Head of caudate nucleus (tissue), 42 donors: ENCODE measurements around the gene ESF1.
"Not testable (repeated sequence)": the region's sequence is repeated elsewhere in the genome, so short reads cannot be mapped to it uniquely, and the experiment has no call there.

Source experiments
- DNase-seq, 42 donors: peaks; one replicate each; pipeline versions ENCODE4 v3.0.0 to v3.0.0-alpha.2; 2020 to 2021; ENCODE audit warnings: mixed read lengths in 7 of 42
- intact Hi-C: fragments of 100-400 bp; cut with DNase I; formaldehyde crosslinking; loops from one replicate; pipeline ENCODE4 v1.15.0; 2022

Gene ESF1

DNA sequence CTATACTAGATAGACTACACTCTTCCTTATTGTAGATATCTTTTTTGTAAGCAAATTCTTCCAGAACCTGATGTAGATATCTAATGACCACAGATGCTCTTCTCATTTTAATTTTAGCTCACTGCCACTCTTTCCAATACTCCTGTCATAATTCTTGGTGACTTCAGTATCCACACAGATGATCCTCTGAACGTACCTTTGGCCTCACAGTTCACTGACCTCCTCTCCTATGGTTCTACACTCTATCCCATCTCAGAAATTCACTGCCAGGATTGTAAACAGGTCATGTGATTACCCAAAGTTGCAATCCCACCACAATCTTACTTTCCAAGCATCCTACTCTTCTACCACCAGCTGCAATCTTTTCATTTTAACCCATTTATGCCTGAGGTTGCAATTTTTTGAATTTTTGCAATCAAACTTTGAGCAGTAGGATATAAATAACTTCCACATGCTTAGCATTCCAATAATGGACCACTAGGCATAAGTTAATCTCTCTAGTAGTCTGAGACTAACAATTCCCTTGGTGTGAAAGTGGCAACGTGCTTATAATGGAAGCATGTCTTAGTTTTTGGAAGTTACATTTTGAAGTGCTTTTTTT lies 31.2 kb downstream of the ESF1 start:
- intact Hi-C loops, result no loop called here
- DNase-seq, result no peak

- intact Hi-C loops, result no loop called here
Observed at GRCh38 chr20:13749811-13750210, 34.9 kb downstream of the ESF1 start.

GRCh38 chr20:13745784-13746183 lies 38.9 kb downstream of the ESF1 start:
- DNase-seq, result no peak
- intact Hi-C loops, result no loop called here

More at GRCh38 chr20:13749811-13750210, 34.9 kb downstream of the ESF1 start:
- no peak for DNase-seq

DNA sequence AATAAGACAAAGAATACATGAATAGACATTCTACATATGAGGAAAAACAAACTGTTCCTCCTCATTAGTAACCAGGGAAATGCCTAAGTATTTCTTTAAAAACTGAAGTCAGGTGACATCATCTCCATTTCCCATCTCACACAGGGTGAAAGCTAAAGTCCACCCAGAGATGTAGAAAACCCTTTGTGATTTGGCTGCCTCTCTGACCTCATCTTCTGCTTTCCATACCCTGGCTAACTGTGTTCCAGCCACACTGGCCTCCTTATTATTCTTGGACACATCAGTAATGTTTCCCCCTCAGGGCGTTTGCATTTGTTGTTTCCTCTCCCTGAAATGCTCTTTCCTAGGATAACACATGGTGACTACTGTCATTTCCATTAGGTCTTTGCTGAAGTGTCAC lies 40.4 kb downstream of the ESF1 start:
- DNase-seq, result no peak
- intact Hi-C loops, result no loop called here

DNA sequence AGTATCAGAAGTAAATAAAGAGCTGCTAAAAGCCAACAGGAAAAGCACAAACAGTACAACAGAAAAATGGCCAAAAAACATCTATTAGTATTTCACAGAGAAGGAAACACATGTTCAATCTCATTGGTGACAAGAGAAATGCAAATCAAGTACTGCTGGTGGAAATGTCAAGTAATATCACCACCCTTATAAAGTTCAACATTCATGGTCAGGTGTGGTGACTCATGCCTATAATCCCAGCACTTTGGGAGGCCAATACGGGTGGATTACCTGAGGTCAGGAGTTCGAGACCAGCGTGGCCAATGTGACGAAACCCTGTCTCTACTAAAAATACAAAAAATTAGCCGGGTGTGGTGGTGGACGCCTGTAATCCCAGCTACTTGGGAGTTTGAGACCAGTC lies 42.8 kb downstream of the ESF1 start:
- intact Hi-C loops, result no loop called here
- no peak for DNase-seq

- DNase-seq, result no peak
- intact Hi-C loops, result no loop called here
Observed at GRCh38 chr20:13739731-13740649, 44.7 kb downstream of the ESF1 start.

DNA sequence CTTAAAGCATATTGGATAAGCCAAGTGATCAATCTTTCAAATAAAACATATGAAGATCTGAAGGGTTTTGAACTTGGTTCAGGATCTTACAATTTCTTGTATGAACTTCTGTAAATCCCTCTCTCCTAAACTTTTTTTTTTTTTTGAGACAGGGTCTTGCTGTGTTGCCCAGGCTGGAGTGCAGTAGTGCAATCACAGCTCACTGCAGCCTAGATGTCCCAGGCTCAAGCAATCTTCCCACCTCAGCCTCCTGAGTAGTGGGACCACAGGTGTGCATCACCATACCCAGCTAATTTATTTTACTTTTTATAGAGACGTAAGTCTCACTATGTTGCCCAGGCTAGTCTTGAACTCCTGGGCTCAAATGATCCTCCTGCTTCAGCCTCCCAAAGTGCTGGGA lies 46.5 kb downstream of the ESF1 start:
- intact Hi-C loops, DNase-seq: not testable (repeated sequence)

DNA sequence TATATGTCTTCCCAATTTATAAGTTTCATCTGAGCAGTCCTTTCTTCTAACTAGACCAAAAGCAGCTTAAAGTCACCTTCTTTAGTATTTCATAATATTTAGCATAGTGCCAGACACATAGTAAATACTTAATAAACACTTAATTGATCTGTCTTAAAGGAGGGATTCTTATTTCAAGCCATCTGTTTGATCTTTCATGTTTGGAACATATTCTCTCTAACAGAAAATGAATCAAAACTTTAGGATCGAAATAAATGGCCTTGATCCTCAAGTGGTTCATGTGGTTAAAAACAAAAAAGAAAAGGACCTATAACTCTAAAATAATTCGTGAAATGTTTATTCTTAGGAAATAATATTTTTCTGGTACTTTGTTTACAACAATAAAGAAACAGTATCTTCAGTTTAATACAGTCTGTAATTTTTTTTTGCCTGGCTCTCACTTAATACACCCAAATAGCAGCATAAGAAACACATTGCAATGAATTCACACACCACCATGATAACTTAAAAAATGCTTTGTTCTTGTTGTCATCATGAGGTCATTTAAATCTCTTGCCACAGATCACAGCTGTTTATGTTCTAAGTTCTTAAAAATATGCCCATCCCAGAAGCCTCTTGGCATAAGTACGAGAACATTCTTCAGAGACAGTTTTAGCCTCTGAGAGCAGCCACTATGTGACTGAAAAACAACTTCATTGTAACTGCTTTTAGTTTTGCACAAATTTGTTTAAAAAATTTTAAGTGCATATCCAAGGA lies 48.1 kb downstream of the ESF1 start:
- intact Hi-C loops, result no loop called here
- DNase-seq, result no peak

- no peak for DNase-seq
- intact Hi-C loops, result no loop called here
Observed at GRCh38 chr20:13735826-13736225, 48.9 kb downstream of the ESF1 start.

GRCh38 chr20:13723011-13723410 lies 61.7 kb downstream of the ESF1 start:
- no peak for DNase-seq
- intact Hi-C loops, result no loop called here

GRCh38 chr20:13718171-13718570 lies 66.5 kb downstream of the ESF1 start:
- DNase-seq, result no peak
- intact Hi-C loops, result no loop called here

DNA sequence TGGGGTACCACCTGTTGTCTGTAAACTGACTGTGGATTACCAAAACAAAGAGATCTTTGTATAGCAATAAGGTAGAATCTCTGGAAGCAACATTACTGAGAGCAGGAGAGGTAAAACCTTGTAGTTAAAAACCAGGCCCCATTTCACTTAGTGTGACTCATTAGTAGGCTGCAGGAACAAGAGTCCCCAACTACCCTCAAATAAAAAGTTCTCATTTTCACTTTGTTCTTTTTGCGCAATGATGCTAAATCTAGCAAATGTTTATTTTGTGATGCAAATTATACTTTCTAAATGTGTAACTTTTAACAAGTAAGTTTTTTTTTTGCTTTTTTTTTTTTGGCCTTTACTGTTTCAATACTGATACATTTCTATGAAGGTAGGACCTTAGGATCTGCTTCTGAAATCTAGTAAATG lies 67.1 kb downstream of the ESF1 start:
- intact Hi-C loops, result no loop called here
- DNase-seq, result no peak

GRCh38 chr20:13715171-13715570 lies 69.5 kb downstream of the ESF1 start:
- intact Hi-C loops, result no loop called here
- DNase-seq, result no peak

- no peak for DNase-seq
- intact Hi-C loops, result no loop called here
Observed at GRCh38 chr20:13708234-13708633, 76.5 kb downstream of the ESF1 start.

- intact Hi-C loops, result no loop called here
Observed at GRCh38 chr20:13703265-13703664, 81.5 kb downstream of the ESF1 start.

GRCh38 chr20:13701486-13701885 lies 83.2 kb downstream of the ESF1 start:
- no peak for DNase-seq
- intact Hi-C loops, result no loop called here

More at GRCh38 chr20:13703265-13703664, 81.5 kb downstream of the ESF1 start:
- no peak for DNase-seq

DNA sequence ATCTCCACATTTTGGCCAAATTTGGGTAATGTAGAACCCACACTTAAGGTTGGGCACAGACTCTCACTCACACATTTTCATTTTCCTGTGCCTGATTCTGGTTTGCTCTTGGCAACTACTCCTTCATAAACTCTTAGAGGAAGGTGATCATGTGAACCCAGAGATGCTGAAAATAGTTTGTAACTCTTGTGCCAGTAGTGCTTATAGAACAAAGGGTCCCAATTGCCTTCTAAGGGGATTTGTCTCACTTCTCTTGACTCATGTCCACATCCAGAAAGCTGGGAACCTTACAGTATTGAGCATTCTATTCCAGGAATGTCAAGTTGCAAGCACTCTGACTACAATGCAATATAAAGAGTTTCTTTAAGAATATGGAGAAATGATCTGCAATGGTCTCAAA lies 84.0 kb downstream of the ESF1 start:
- intact Hi-C loops, result no loop called here
- no peak for DNase-seq

DNA sequence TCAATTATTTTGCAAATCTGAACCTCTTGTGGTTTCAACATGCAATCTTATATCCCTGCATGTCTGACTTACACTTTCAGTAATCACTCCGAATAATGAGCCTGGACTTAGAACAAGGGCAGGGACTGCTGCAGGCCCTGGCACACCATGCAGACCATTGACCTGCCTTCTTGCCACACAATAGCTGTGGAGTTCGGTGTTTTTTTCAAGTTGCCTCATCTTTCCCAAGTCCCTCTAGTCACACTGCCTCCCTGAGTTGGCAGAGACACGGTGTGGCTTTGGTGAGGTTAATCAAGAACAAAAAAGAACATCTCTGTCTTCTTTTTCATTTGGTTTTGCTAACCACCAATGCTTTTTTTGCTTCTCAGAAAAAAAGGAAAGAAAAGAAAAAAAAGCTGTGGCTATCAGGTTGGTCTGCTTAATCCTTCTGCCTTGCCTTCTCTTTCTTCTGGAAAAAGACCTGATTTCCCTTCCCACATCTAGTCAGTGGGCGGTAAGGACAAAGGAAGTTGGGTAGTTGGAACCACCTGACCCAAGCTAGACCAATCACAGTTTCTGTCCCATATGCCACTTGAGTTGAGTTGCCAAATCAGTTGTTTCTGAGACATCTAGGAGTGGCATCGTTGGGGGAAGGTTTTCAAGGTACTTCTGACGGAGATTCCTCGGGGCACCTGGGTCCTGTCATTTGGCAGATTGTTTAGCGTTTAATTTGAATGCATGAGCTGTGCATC lies 90.1 kb downstream of the ESF1 start:
- intact Hi-C loops, result no loop called here
- no peak for DNase-seq
